GM23248 (cell line): ENCODE measurements around the gene ARF1. TPM values are rescaled to one million over a fixed set of nuclear protein-coding genes. Genes with fewer than 3 reads are reported as not detected.

ENCODE experiments used
- DNase-seq: peaks from one replicate; pipeline ENCODE4 v3.0.0-alpha.2; 2015
- H2AFZ ChIP-seq: fragments of 200-600 bp; sonication (generic); 2 replicates; pipeline ENCODE4 v1.6.1; 2016; ENCODE audit warnings: antibody characterized with exemption
- H3F3A ChIP-seq: fragments of 200-600 bp; sonication (generic); 2 replicates; pipeline ENCODE4 v1.6.1; 2016; ENCODE audit warnings: mild to moderate bottlenecking, antibody characterized with exemption, mixed run types; ENCODE audit not compliant: insufficient read depth
- H3K27ac ChIP-seq: fragments of 200-600 bp; sonication (generic); 2 replicates; pipeline ENCODE4 v1.5.1; 2016; ENCODE audit warnings: mild to moderate bottlenecking
- H3K27me3 ChIP-seq: fragments of 200-600 bp; sonication (generic); replicated peaks from 2 replicates; pipeline ENCODE4 v1.6.1; 2016; ENCODE audit warnings: mild to moderate bottlenecking; ENCODE audit not compliant: insufficient read depth
- H3K36me3 ChIP-seq: fragments of 200-600 bp; sonication (generic); 2 replicates; pipeline ENCODE4 v1.6.1; 2016; ENCODE audit warnings: low read depth, mild to moderate bottlenecking
- H3K4me1 ChIP-seq: fragments of 200-600 bp; sonication (generic); 2 replicates; pipeline ENCODE4 v1.6.1; 2016; ENCODE audit warnings: mild to moderate bottlenecking; ENCODE audit not compliant: insufficient read depth
- H3K4me2 ChIP-seq: fragments of 200-600 bp; sonication (generic); one replicate; pipeline ENCODE4 v1.6.1; 2016; ENCODE audit warnings: mild to moderate bottlenecking; ENCODE audit not compliant: unreplicated experiment
- H3K4me3 ChIP-seq: fragments of 200-600 bp; sonication (generic); 2 replicates; pipeline ENCODE4 v1.5.1; 2016; ENCODE audit warnings: mild to moderate bottlenecking
- H3K79me2 ChIP-seq: fragments of 200-600 bp; sonication (generic); 2 replicates; pipeline ENCODE4 v1.6.1; 2016; ENCODE audit warnings: mild to moderate bottlenecking; ENCODE audit not compliant: insufficient read depth
- H3K9ac ChIP-seq: fragments of 200-600 bp; sonication (generic); 2 replicates; pipeline ENCODE4 v1.6.1; 2016; ENCODE audit warnings: mild to moderate bottlenecking
- H3K9me2 ChIP-seq: fragments of 200-600 bp; sonication (generic); 2 replicates; pipeline ENCODE4 v1.6.1; 2016; ENCODE audit warnings: mixed run types, mild to moderate bottlenecking, moderate library complexity; ENCODE audit not compliant: insufficient read depth
- H3K9me3 ChIP-seq: fragments of 200-600 bp; sonication (generic); one replicate; pipeline ENCODE4 v1.6.1; 2017; ENCODE audit warnings: low read depth
- H4K20me1 ChIP-seq: fragments of 200-600 bp; sonication (generic); 2 replicates; pipeline ENCODE4 v1.6.0; 2016; ENCODE audit not compliant: insufficient read depth
- EZH2 ChIP-seq: fragments of 200-600 bp; sonication (generic); IDR thresholded peaks from 2 replicates; pipeline ENCODE4 v1.6.1; 2018; ENCODE audit warnings: antibody characterized with exemption, mild to moderate bottlenecking; ENCODE audit not compliant: insufficient read depth, poor library complexity, severe bottlenecking
- EZH2phosphoT487 ChIP-seq: fragments of 200-600 bp; sonication (generic); IDR thresholded peaks from 2 replicates; pipeline ENCODE4 v1.6.1; 2018; ENCODE audit warnings: antibody characterized with exemption, moderate library complexity, mild to moderate bottlenecking, low read depth; ENCODE audit not compliant: insufficient read depth
- WGBS, 2 experiments: methylation state at CpG; one replicate each; pipeline ENCODE4 v1.1.6; 2015 to 2017; ENCODE audit warnings: low lambda C conversion rate in 2 of 2, low coverage in 1 of 2; ENCODE audit errors: missing lambda C conversion rate in 2 of 2; 5-methylcytosine and 5-hydroxymethylcytosine counted together
- in situ Hi-C: fragments of 300-500 bp; cut with MboI; formaldehyde crosslinking; loops from 2 replicates; pipeline ENCODE4 v1.15.0; 2020
- polyA plus RNA-seq: library from polyadenylated mRNA; unstranded; fragments of >200 nt; fragmentation: Nextera tagmentation; extraction: Ambion mirVana; gene quantifications from 2 replicates; pipeline ENCODE4 v1.2.1, GENCODE V29; 2016
- total RNA-seq: library from RNA; depleted of rRNA; stranded (reverse); fragments of >200 nt; shearing (Covaris generic); gene quantifications from 2 replicates; pipeline ENCODE4 v1.2.3, GENCODE V29; 2014

Gene ARF1
- total and polyA plus RNA-seq, 2 experiments from 2014 or later: 292 to 656 TPM

DNA sequence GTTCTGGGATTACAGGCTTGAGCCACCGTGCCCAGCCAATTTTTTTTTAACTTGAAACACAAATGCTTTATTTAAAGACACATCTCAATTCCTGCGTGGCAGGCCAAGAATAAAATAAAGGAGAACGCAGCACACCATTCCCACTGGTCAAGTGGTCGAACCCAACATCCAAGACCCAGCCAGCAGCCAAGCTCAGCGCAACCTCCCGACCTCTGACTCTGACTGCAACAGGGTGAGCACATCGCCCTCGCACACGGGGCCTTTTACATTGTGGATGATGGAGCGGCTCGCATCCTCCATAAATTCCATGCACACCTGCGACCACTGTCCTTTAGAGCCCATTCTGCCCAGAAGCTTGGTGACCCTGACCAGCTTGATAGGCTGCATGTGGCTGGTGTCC lies 52.1 kb downstream of the ARF1 start:
- no peak for DNase-seq
- Histone ChIP-seq H4K20me1 (no peaks in the 10 kb centered on the region), H3F3A (no peaks in the 10 kb centered on the region), H3K4me2 (no peak overlapping the region), H3K9me2 (no peaks in the 10 kb centered on the region), H3K4me3 (no peak overlapping the region), H3K4me1 (no peaks in the 10 kb centered on the region), H3K79me2 (no peaks in the 10 kb centered on the region), H3K9me3 (no peaks in the 10 kb centered on the region), H2AFZ (no peak overlapping the region), H3K27me3 (peaks cover 42% of the 10 kb centered on the region), H3K36me3 (no peaks in the 10 kb centered on the region), H3K27ac (no peak overlapping the region), H3K9ac (no peak overlapping the region)
- no peak for TF ChIP-seq EZH2
- TF ChIP-seq EZH2phosphoT487: no peak
- in situ Hi-C loops: no loop called here
- WGBS, 2 experiments: 52 to 53% methylated on average over 12 of the region's 12 CpGs

DNA sequence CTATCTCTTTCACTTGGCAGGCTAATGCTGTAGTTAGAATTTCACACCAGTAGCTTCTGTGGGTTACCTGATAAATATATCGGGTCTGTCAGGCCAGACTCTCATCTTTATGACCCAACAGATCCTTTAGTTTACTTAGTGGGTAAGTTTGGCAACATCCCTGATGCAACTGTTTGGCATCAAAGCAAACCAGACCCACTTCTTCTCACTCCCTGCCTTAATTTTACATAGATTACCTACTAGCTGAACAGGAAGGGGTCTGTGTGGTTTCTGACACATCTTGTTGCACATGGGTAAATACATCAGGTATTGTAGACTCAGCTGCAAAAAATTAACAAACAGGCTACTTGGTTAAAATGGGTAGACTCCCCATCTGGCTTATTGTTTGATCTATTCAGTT lies 54.4 kb downstream of the ARF1 start:
- Histone ChIP-seq H3K79me2 (peaks cover 14% of the 10 kb centered on the region), H3K4me1 (peaks cover 2% of the 10 kb centered on the region; the same call in 1 of the 2 replicates), H3K36me3 (no peaks in the 10 kb centered on the region), H3K4me3 (no peak overlapping the region), H3K9ac (no peak overlapping the region), H3K4me2 (no peak overlapping the region), H3K9me3 (no peaks in the 10 kb centered on the region), H3K27ac (no peak overlapping the region), H4K20me1 (no peaks in the 10 kb centered on the region), H3F3A (no peaks in the 10 kb centered on the region), H3K27me3 (peaks cover 41% of the 10 kb centered on the region), H3K9me2 (no peaks in the 10 kb centered on the region), H2AFZ (no peak overlapping the region)
- DNase-seq: no peak
- TF ChIP-seq EZH2phosphoT487: no peak
- no peak for TF ChIP-seq EZH2
- 3 to 7% methylated on average over 1 of the region's 1 CpG for WGBS, 2 experiments
- in situ Hi-C loops: no loop called here

DNA sequence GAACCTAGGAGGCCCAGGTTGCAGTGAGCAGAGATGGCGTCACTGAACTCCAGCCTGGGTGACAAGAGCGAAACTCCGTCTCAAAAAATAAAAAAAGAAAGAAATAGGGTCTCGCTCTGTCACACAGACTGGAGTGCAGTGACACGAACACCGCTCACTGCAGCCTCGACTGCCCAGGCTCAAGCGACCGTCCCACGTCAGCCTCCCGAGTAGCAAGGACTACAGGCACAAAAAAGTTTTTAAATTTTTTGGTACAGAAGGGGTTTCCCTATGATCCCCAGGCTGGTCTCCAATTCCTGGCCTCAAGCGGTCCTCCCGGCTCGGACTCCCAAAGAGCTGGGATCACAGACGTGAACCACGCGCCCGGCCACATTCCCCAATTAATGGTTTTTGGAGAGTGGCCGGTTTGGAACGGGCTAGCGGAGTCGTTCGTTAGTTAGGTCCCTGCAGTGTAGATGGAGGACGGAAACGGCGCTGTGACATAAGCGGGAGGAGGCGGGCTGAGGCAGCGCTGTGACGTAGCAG lies 57.0 kb downstream of the ARF1 start:
- WGBS, 2 experiments: 20 to 22% methylated on average over 30 of the region's 30 CpGs

DNA sequence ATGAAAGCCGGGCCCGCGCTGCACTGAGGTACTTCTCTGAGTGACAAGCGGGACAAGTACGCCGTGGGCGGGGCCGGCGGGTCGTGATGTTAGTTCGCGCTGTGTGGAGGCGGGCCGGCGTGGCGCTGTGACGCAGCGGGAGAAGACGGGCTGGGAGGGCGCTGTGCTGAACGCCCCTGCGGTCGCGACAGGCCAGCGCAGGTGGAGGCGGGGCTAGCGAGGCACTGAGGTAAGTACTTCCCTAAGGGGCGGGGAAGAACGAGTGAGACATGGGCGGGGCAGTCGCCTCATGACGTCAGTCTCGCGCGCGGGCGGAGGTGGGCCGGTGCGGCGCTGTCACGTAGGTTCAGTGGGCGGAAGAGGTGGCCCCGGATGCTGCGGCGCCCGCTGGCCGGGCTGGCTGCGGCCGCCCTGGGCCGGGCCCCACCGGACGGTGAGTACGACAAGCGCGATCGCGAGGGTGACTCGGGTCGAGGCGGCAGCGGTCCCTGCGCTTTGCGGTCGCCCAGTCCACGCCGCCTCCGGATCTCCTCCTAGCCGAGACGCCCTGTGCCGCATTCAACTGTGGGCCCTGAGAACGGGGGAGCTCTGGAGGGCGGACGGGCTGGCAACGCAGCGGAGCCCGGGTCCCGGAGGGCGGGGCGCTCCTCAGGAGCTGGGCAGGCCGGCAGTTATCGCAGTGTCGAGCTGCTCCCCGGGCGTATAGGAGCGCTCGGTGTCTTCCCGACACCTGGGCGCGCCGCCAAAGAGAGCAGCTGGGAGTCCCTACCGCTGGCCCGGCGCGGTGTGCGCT lies 57.6 kb downstream of the ARF1 start, which contains the start of gene GUK1:
GUK1 (plus strand) TSS at position 349 of the 793 bp plus-strand sequence; CDS start at position 373, 24 bp downstream.
- Histone ChIP-seq H3K4me3 (peak within 1 kb of the TSS; percentile 91), H3K27me3 (peaks cover 18% of the 10 kb centered on the region; the same call in 1 of the 2 replicates), H3K79me2 (peaks cover 47% of the 10 kb centered on the region), H3K27ac (peak within 1 kb of the TSS; percentile 93), H3F3A (no peaks in the 10 kb centered on the region), H4K20me1 (peaks cover 21% of the 10 kb centered on the region; the same call in 1 of the 2 replicates), H3K9me3 (no peaks in the 10 kb centered on the region), H3K9ac (peak within 1 kb of the TSS; percentile 96), H2AFZ (peak within 1 kb of the TSS; percentile 92), H3K9me2 (no peaks in the 10 kb centered on the region), H3K4me2 (peak within 1 kb of the TSS; percentile 89), H3K4me1 (peaks cover 19% of the 10 kb centered on the region), H3K36me3 (no peaks in the 10 kb centered on the region)
- 1% methylated on average over 73 to 82 of the region's 95 CpGs for WGBS, 2 experiments
- in situ Hi-C loops: no loop called here
- peak; percentile 99 for DNase-seq
- TF ChIP-seq EZH2: no peak
- no peak for TF ChIP-seq EZH2phosphoT487

More for the DNA sequence above, 57.0 kb downstream of the ARF1 start:
- Histone ChIP-seq H4K20me1 (peaks cover 19% of the 10 kb centered on the region; the same call in 1 of the 2 replicates), H3K4me1 (peaks cover 19% of the 10 kb centered on the region), H3K27me3 (peaks cover 22% of the 10 kb centered on the region; the same call in 1 of the 2 replicates), H3K36me3 (no peaks in the 10 kb centered on the region), H3K9ac (peak overlapping the region; percentile 96), H3K9me2 (no peaks in the 10 kb centered on the region), H3K4me3 (peak overlapping the region; percentile 91), H3K4me2 (peak overlapping the region; percentile 67), H3F3A (no peaks in the 10 kb centered on the region), H3K9me3 (no peaks in the 10 kb centered on the region), H3K79me2 (peaks cover 40% of the 10 kb centered on the region), H2AFZ (peak overlapping the region; percentile 92), H3K27ac (peak overlapping the region; percentile 93)
- in situ Hi-C loops: no loop called here
- DNase-seq: no peak
- TF ChIP-seq EZH2phosphoT487 (no peak), EZH2 (no peak)
